H1 (cell line): ENCODE measurements around the gene IQCN. TPM values are rescaled to one million over a fixed set of nuclear protein-coding genes. Genes with fewer than 3 reads are reported as not detected.

ENCODE experiments used
- ASH2L ChIP-seq: fragments of 200-600, 300-600 bp; sonication (generic); IDR thresholded peaks from one replicate; pipeline ENCODE4 v1.7.1; 2017; ENCODE audit warnings: low read length
- ATF2 ChIP-seq: IDR thresholded peaks from 2 replicates; pipeline ENCODE4 v1.6.1; 2012; ENCODE audit warnings: low read length, inconsistent platforms
- BRCA1 ChIP-seq: IDR thresholded peaks from 2 replicates; pipeline ENCODE4 v1.6.1; 2012; ENCODE audit warnings: low read depth, low read length, improper control_type of control experiment
- CBX8 ChIP-seq: fragments of 300-800, 300-1000 bp; sonication (generic); IDR thresholded peaks from 2 replicates; pipeline ENCODE4 v1.7.1; 2016; ENCODE audit warnings: low read depth, low read length, borderline replicate concordance
- CEBPB ChIP-seq: IDR thresholded peaks from 2 replicates; pipeline ENCODE4 v1.6.1; 2012; ENCODE audit warnings: low read depth, low read length
- HDAC6 ChIP-seq: IDR thresholded peaks from one replicate; pipeline ENCODE4 v1.7.1; 2012; ENCODE audit warnings: low read depth, mild to moderate bottlenecking, inconsistent platforms, low read length, moderate library complexity
- JUN ChIP-seq: IDR thresholded peaks from 2 replicates; pipeline ENCODE4 v1.6.1; 2011; ENCODE audit warnings: low read depth, mild to moderate bottlenecking, improper control_type of control experiment, low read length
- KDM4A ChIP-seq: IDR thresholded peaks from one replicate; pipeline ENCODE4 v1.7.1; 2012; ENCODE audit warnings: low read depth, mild to moderate bottlenecking, moderate library complexity, low read length, inconsistent platforms; ENCODE audit not compliant: severe bottlenecking
- KDM5A ChIP-seq: fragments of 200-600 bp; IDR thresholded peaks from 2 replicates; pipeline ENCODE4 v1.7.1; 2012; ENCODE audit warnings: mild to moderate bottlenecking, low read length, inconsistent platforms, mixed read lengths
- NANOG ChIP-seq: IDR thresholded peaks from 2 replicates; pipeline ENCODE4 v1.6.1; 2011; ENCODE audit warnings: low read length, low read depth, mild to moderate bottlenecking, inconsistent platforms; ENCODE audit not compliant: insufficient read depth, poor library complexity, severe bottlenecking
- PHF8 ChIP-seq: fragments of 200-600 bp; sonication (generic); conservative IDR thresholded peaks from 2 replicates; pipeline ENCODE4 v1.7.1; 2012; ENCODE audit warnings: low read depth, mild to moderate bottlenecking, inconsistent platforms, low read length, moderate library complexity
- POU5F1 ChIP-seq: IDR thresholded peaks from 2 replicates; pipeline ENCODE4 v1.6.1; 2011; ENCODE audit warnings: low read depth, mild to moderate bottlenecking, low read length, moderate library complexity
- RBBP5 ChIP-seq: IDR thresholded peaks from 2 replicates; pipeline ENCODE4 v1.7.1; 2012; ENCODE audit warnings: low read depth, mild to moderate bottlenecking, inconsistent platforms, low read length, moderate library complexity, borderline replicate concordance
- RXRA ChIP-seq: IDR thresholded peaks from 2 replicates; pipeline ENCODE4 v1.6.1; 2011; ENCODE audit warnings: low read depth, mild to moderate bottlenecking, low read length, moderate library complexity; ENCODE audit not compliant: insufficient read depth
- SIN3A ChIP-seq, 2 experiments: IDR thresholded peaks in 1 of 2; conservative IDR thresholded peaks in 1 of 2; 2 replicates each; pipeline ENCODE4 v1.6.1; 2011 to 2012; ENCODE audit warnings: low read length in 2 of 2, improper control_type of control experiment in 1 of 2, low read depth in 1 of 2, mild to moderate bottlenecking in 1 of 2
- SIRT6 ChIP-seq: IDR thresholded peaks from one replicate; pipeline ENCODE4 v1.7.1; 2012; ENCODE audit warnings: low read length, inconsistent platforms
- TAF7 ChIP-seq: optimal IDR thresholded peaks from 2 replicates; pipeline ENCODE3; 2011; ENCODE audit warnings: low read depth, mild to moderate bottlenecking, inconsistent platforms, low read length, moderate library complexity, borderline replicate concordance
- ZNF274 ChIP-seq: IDR thresholded peaks from 2 replicates; pipeline ENCODE4 v1.7.0; 2012; ENCODE audit warnings: low read length, borderline replicate concordance; ENCODE audit errors: extremely low read depth
- polyA plus RNA-seq, 7 experiments: library from polyadenylated mRNA; depleted of rRNA in 3 of 7; stranded (reverse) in 5 of 7; unstranded in 2 of 7; fragments of >200 nt in 5 of 7; fragments of 200-250 nt in 2 of 7; gene quantifications; 1 replicate in 5 of 7; 2 replicates in 1 of 7; 4 replicates in 1 of 7; pipeline versions ENCODE4 v1.2.1 to v1.2.3, GENCODE V29; 2011 to 2013; ENCODE audit warnings: missing spikeins in 2 of 7, mixed read lengths in 2 of 7
- total RNA-seq: library from RNA; stranded (reverse); fragmentation: NEBNext Ultra II Directional; extraction: Animal tissue kit (Norgen Biotek cat#: 25700); gene quantifications from 2 replicates; pipeline ENCODE4 v1.2.1, GENCODE V29; 2021

IQCN gene
- total and polyA plus RNA-seq, 2 of the 8 experiments (the other 6 are each of a cell fraction or from before 2014, with no cell fraction given), result 0.36 to 1.0 TPM

GRCh38 chr19:18322759-18323460, 48.7 kb upstream of the IQCN start, which contains the start of gene LSM4 (continued):
- TF ChIP-seq RBBP5, result no peak
- peak; percentile 71 for TF ChIP-seq TAF7
- no peak for TF ChIP-seq ASH2L
- no peak for TF ChIP-seq NANOG
- TF ChIP-seq RXRA, result no peak
- no peak for TF ChIP-seq HDAC6
- TF ChIP-seq POU5F1, result no peak
- no peak for TF ChIP-seq CBX8
- no peak for TF ChIP-seq JUN
- TF ChIP-seq BRCA1, result no peak
- peak in 1 of 2 experiments; percentile 64; a peak in 2 of 4 replicates for TF ChIP-seq SIN3A (conservative IDR thresholded peaks at IDR 0.05 in 1 of 2, IDR thresholded peaks at IDR 0.05 in 1 of 2; ENCODE audit: low read depth in 1 of 2, low read length in 2 of 2)
- TF ChIP-seq KDM4A, result peak; percentile 49
- TF ChIP-seq ZNF274, result no peak
- TF ChIP-seq KDM5A, result no peak
- no peak for TF ChIP-seq SIRT6
- TF ChIP-seq ATF2, result peak; percentile 16; the same call in 1 of the 2 replicates
- TF ChIP-seq PHF8, result peak; percentile 91
- TF ChIP-seq CEBPB, result peak; percentile 29; the same call in 1 of the 2 replicates
